Measurements from ENCODE around the gene IL1RAP. TPM values are rescaled to one million over a fixed set of nuclear protein-coding genes. Genes with fewer than 3 reads are reported as not detected.

The IL1RAP gene
- total and polyA plus RNA-seq, 9 of the 15 experiments (the other 6 are each of a cell fraction or from before 2014, with no cell fraction given), result 0.23 to 1.8 (median 0.88) TPM

GRCh38 chr3:190497811-190498210, 16.1 kb upstream of the IL1RAP start:
- Histone ChIP-seq H3K9me1 (ENCODE audit: control insufficient read depth, insufficient read depth, low read length) (no peaks in the 10 kb centered on the region), H3K9ac (ENCODE audit: insufficient read depth in 1 of 2, low read depth in 2 of 2, low read length in 2 of 2) (no peak overlapping the region), H3K4me1 (replicated peaks in 1 of 2; ENCODE audit: control insufficient read depth in 2 of 2, insufficient read depth in 2 of 2, low read length in 2 of 2) (no peaks in the 10 kb centered on the region), H3K79me2 (ENCODE audit: control insufficient read depth, insufficient read depth, low read length) (no peaks in the 10 kb centered on the region), H3K27ac (ENCODE audit: extremely low read depth, low read depth, low read length) (no peak overlapping the region), H3K36me3 (ENCODE audit: control insufficient read depth, insufficient read depth, low read length) (no peaks in the 10 kb centered on the region), H2AFZ (ENCODE audit: low read depth, low read length) (no peak overlapping the region), H3K4me3 (no peak overlapping the region), H3K9me3 (replicated peaks; ENCODE audit: control insufficient read depth, insufficient read depth, low read depth, low read length) (0 out of 2 replicates have a peak, but pooled peaks cover 2% of the 10 kb centered on the region), H3K27me3 (ENCODE audit: control insufficient read depth in 2 of 2, insufficient read depth in 2 of 2, low read length in 2 of 2) (no peaks in the 10 kb centered on the region), H4K20me1 (replicated peaks; ENCODE audit: control insufficient read depth, insufficient read depth, low read length) (no peaks in the 10 kb centered on the region), H3K4me2 (ENCODE audit: insufficient read depth, low read length) (no peak overlapping the region)
- intact Hi-C loops (cut with micrococcal nuclease), result no loop called here
- POLR2A ChIA-PET, result no interaction called here
- DNase-seq (ENCODE audit: extremely low read depth in 1 of 4, low spot score in 3 of 4), result no peak
- WGBS (ENCODE audit: insufficient coverage, low coverage, missing lambda C conversion rate), result 0% methylated on average over 3 of the region's 3 CpGs
- in situ Hi-C loops (cut with MboI), result no loop called here
- BruUV-seq (replicated peaks), result no TSS peak
- no peak for FAIRE-seq
- CTCF ChIA-PET (ENCODE audit: low intra/inter-chr PET ratio), result no interaction called here
- ATAC-seq, result no peak
- no peak for TF ChIP-seq RREB1 (CRISPR knock-in tag; IDR thresholded peaks at IDR 0.05)
- TF ChIP-seq RFX7 (CRISPR knock-in tag; IDR thresholded peaks at IDR 0.05), result no peak
- TF ChIP-seq NFIX (CRISPR knock-in tag; IDR thresholded peaks at IDR 0.05; ENCODE audit: low read depth), result no peak
- no peak for TF ChIP-seq SREBF2 (CRISPR knock-in tag; IDR thresholded peaks at IDR 0.05)
- TF ChIP-seq MGA (IDR thresholded peaks at IDR 0.05), result no peak
